WTC11 (cell line): Measurements from ENCODE around the gene OLFML2B. TPM values are rescaled to one million over a fixed set of nuclear protein-coding genes. Genes with fewer than 3 reads are reported as not detected.

ENCODE experiments used
- ATAC-seq: fragments of 200-7000 bp; cut with Tn5 transposase; 2 replicates; pipeline ENCODE4 v1.10.0; 2021; ENCODE audit warnings: mild to moderate bottlenecking, moderate library complexity
- CTCF ChIA-PET: fragments of 300-600 bp; sonication (Branson Sonifier 250); formaldehyde crosslinking; loops from one replicate; lab custom pipeline; 2021; ENCODE audit warnings: antibody characterized with exemption; lab: Charles Lee
- POLR2A ChIA-PET: fragments of 350-600 bp; sonication (Branson Sonifier 250); formaldehyde crosslinking; loops from one replicate; lab custom pipeline; 2021; ENCODE audit warnings: antibody characterized with exemption; lab: Charles Lee
- DNase-seq: peaks from one replicate; pipeline ENCODE4 v3.0.0; 2021; ENCODE audit warnings: low spot score
- H3K27ac Mint-ChIP-seq: 2 replicates; pipeline ENCODE4 v1.8.0; 2021; ENCODE audit warnings: mixed read lengths
- H3K27me3 Mint-ChIP-seq: 2 replicates; pipeline ENCODE4 v1.8.0; 2021; ENCODE audit warnings: low read depth, mild to moderate bottlenecking, moderate library complexity, mixed read lengths
- H3K36me3 Mint-ChIP-seq: 2 replicates; pipeline ENCODE4 v1.8.0; 2021; ENCODE audit warnings: mixed read lengths
- H3K4me1 Mint-ChIP-seq: 2 replicates; pipeline ENCODE4 v1.8.0; 2022; ENCODE audit warnings: mixed read lengths
- H3K4me3 Mint-ChIP-seq: 2 replicates; pipeline ENCODE4 v1.8.0; 2021; ENCODE audit warnings: mild to moderate bottlenecking, moderate library complexity, mixed read lengths
- H3K9me3 Mint-ChIP-seq: 2 replicates; pipeline ENCODE4 v1.8.0; 2021; ENCODE audit warnings: mixed read lengths
- AFF4 ChIP-seq: sonication (generic); formaldehyde crosslinking; IDR thresholded peaks from 2 replicates; pipeline ENCODE4 v1.8.1; 2023; ENCODE audit warnings: mild to moderate bottlenecking, missing genetic modification reagents, borderline replicate concordance
- AR ChIP-seq: fragments of 250-450 bp; sonication (Bioruptor Pico); IDR thresholded peaks from 2 replicates; pipeline ENCODE4 v1.9.0; 2021; ENCODE audit warnings: mild to moderate bottlenecking
- ATF2 ChIP-seq: sonication (generic); formaldehyde crosslinking; IDR thresholded peaks from 2 replicates; pipeline ENCODE4 v1.8.1; 2022; ENCODE audit warnings: low read depth, missing genetic modification reagents, borderline replicate concordance
- ATF3 ChIP-seq: sonication (generic); formaldehyde crosslinking; conservative IDR thresholded peaks from 2 replicates; pipeline ENCODE4 v1.8.1; 2022; ENCODE audit warnings: mild to moderate bottlenecking, missing genetic modification reagents
- CREM ChIP-seq: sonication (generic); formaldehyde crosslinking; IDR thresholded peaks from 2 replicates; pipeline ENCODE4 v1.8.1; 2022; ENCODE audit warnings: mild to moderate bottlenecking, missing genetic modification reagents, moderate library complexity
- CTCF ChIP-seq: fragments of 200-600 bp; IDR thresholded peaks from 2 replicates; pipeline ENCODE4 v1.8.0; 2022; ENCODE audit warnings: antibody characterized with exemption
- EMX1 ChIP-seq: fragments of 250-450 bp; sonication (Bioruptor Pico); IDR thresholded peaks from 2 replicates; pipeline ENCODE4 v1.8.0; 2021; ENCODE audit warnings: mild to moderate bottlenecking
- ERG ChIP-seq: fragments of 250-450 bp; sonication (Bioruptor Pico); IDR thresholded peaks from 2 replicates; pipeline ENCODE4 v1.8.0; 2021; ENCODE audit warnings: mild to moderate bottlenecking
- ESRRA ChIP-seq: sonication (generic); formaldehyde crosslinking; IDR thresholded peaks from 2 replicates; pipeline ENCODE4 v1.8.1; 2022; ENCODE audit warnings: mild to moderate bottlenecking, missing genetic modification reagents, borderline replicate concordance
- GRHL2 ChIP-seq: fragments of 250-450 bp; sonication (Bioruptor Pico); IDR thresholded peaks from 2 replicates; pipeline ENCODE4 v1.8.0; 2022; ENCODE audit warnings: mild to moderate bottlenecking, moderate library complexity; ENCODE audit not compliant: insufficient replicate concordance, severe bottlenecking
- IRF2 ChIP-seq: sonication (generic); formaldehyde crosslinking; IDR thresholded peaks from 2 replicates; pipeline ENCODE4 v1.8.0; 2022; ENCODE audit warnings: low read depth, missing genetic modification reagents, borderline replicate concordance
- KAT7 ChIP-seq: sonication (generic); formaldehyde crosslinking; IDR thresholded peaks from 2 replicates; pipeline ENCODE4 v1.8.1; 2023; ENCODE audit warnings: missing genetic modification reagents, mild to moderate bottlenecking, borderline replicate concordance
- MAX ChIP-seq: sonication (generic); formaldehyde crosslinking; IDR thresholded peaks from 2 replicates; pipeline ENCODE4 v1.8.0; 2022; ENCODE audit warnings: mild to moderate bottlenecking, missing genetic modification reagents
- MYBL2 ChIP-seq: sonication (generic); formaldehyde crosslinking; IDR thresholded peaks from 2 replicates; pipeline ENCODE4 v1.8.1; 2023; ENCODE audit warnings: mild to moderate bottlenecking, moderate library complexity, missing genetic modification reagents
- NFATC4 ChIP-seq: fragments of 250-450 bp; sonication (Bioruptor Pico); IDR thresholded peaks from 2 replicates; pipeline ENCODE4 v1.9.0; 2021; ENCODE audit warnings: mild to moderate bottlenecking
- PRRX2 ChIP-seq: fragments of 250-450 bp; sonication (Bioruptor Pico); IDR thresholded peaks from 2 replicates; pipeline ENCODE4 v1.8.0; 2021; ENCODE audit warnings: mild to moderate bottlenecking
- RELA ChIP-seq: sonication (generic); formaldehyde crosslinking; IDR thresholded peaks from 2 replicates; pipeline ENCODE4 v1.8.1; 2022; ENCODE audit warnings: missing genetic modification reagents, mild to moderate bottlenecking, borderline replicate concordance
- TP53 ChIP-seq: sonication (generic); formaldehyde crosslinking; IDR thresholded peaks from 2 replicates; pipeline ENCODE4 v1.8.1; 2023; ENCODE audit warnings: mild to moderate bottlenecking, missing genetic modification reagents
- USF2 ChIP-seq: sonication (generic); formaldehyde crosslinking; IDR thresholded peaks from 2 replicates; pipeline ENCODE4 v1.8.1; 2023; ENCODE audit warnings: mild to moderate bottlenecking, missing genetic modification reagents, moderate library complexity
- ZMAT4 ChIP-seq: fragments of 250-450 bp; sonication (Bioruptor Pico); IDR thresholded peaks from 2 replicates; pipeline ENCODE4 v1.9.0; 2021; ENCODE audit warnings: mild to moderate bottlenecking
- ZNF263 ChIP-seq: sonication (generic); formaldehyde crosslinking; IDR thresholded peaks from 2 replicates; pipeline ENCODE4 v1.8.1; 2022; ENCODE audit warnings: low read depth, mild to moderate bottlenecking, moderate library complexity, missing genetic modification reagents
- total RNA-seq: library from RNA; stranded (reverse); gene quantifications from 3 replicates; pipeline ENCODE4 v1.2.3, GENCODE V29; 2021

OLFML2B gene
- total RNA-seq, 1 experiment from 2014 or later, result 4.9 TPM

- Mint-ChIP-seq H3K36me3 (peaks cover 2% of the 10 kb centered on the region; the same call in 1 of the 2 replicates), H3K9me3 (no peaks in the 10 kb centered on the region), H3K27me3 (no peaks in the 10 kb centered on the region), H3K4me1 (peaks cover 6% of the 10 kb centered on the region), H3K4me3 (no peak overlapping the region), H3K27ac (no peak overlapping the region)
- ATAC-seq (no peak), DNase-seq (no peak)
- CTCF ChIA-PET, result interaction anchor here (0.7 kb wide), 1 partner anchor 83 kb away, joined by 4 read pairs; no protein-coding TSS in a partner anchor
- no peak for TF ChIP-seq ATF2 (CRISPR knock-in tag)
- TF ChIP-seq ERG (CRISPR knock-in tag), result no peak
- TF ChIP-seq AFF4 (CRISPR knock-in tag), result no peak
- TF ChIP-seq ZMAT4 (CRISPR knock-in tag), result no peak
- TF ChIP-seq MAX (CRISPR knock-in tag), result no peak
- TF ChIP-seq CREM, result no peak
- no peak for TF ChIP-seq AR (CRISPR knock-in tag)
- no peak for TF ChIP-seq CTCF
- POLR2A ChIA-PET, result no interaction called here
Measured at GRCh38 chr1:161954050-161954449, 69.6 kb downstream of the OLFML2B start.

GRCh38 chr1:161953256-161953920, 70.3 kb downstream of the OLFML2B start:
- Mint-ChIP-seq H3K4me1 (peaks cover 6% of the 10 kb centered on the region), H3K36me3 (no peaks in the 10 kb centered on the region), H3K4me3 (no peak overlapping the region), H3K9me3 (no peaks in the 10 kb centered on the region), H3K27ac (no peak overlapping the region), H3K27me3 (no peaks in the 10 kb centered on the region)
- ChIA-PET CTCF (interaction anchor here (0.7 to 1.1 kb wide), 2 partner anchors 84 kb away, joined by 3 to 4 read pairs; no protein-coding TSS in a partner anchor), POLR2A (no interaction called here)
- no peak for ATAC-seq
- no peak for DNase-seq
- TF ChIP-seq USF2 (no peak), IRF2 (CRISPR knock-in tag) (no peak), ATF3 (CRISPR knock-in tag) (no peak), PRRX2 (CRISPR knock-in tag) (no peak), TP53 (CRISPR knock-in tag) (no peak), MYBL2 (no peak), NFATC4 (CRISPR knock-in tag) (no peak), KAT7 (CRISPR knock-in tag) (no peak), EMX1 (CRISPR knock-in tag) (no peak), RELA (CRISPR knock-in tag) (no peak), ZNF263 (no peak), ESRRA (no peak), GRHL2 (CRISPR knock-in tag) (no peak)
